Activated naive CD8-positive, alpha-beta T cell (primary cell): Measurements from ENCODE around the gene PTX4.

ENCODE experiments used
- H3K27ac Mint-ChIP-seq: one replicate; pipeline ENCODE4 v1.8.0; 2021; ENCODE audit warnings: mixed read lengths
- H3K27me3 Mint-ChIP-seq: one replicate; pipeline ENCODE4 v1.8.0; 2021; ENCODE audit warnings: mixed read lengths
- H3K36me3 Mint-ChIP-seq: one replicate; pipeline ENCODE4 v1.8.0; 2021; ENCODE audit warnings: mixed read lengths
- H3K4me1 Mint-ChIP-seq: one replicate; pipeline ENCODE4 v1.8.0; 2021; ENCODE audit warnings: low read depth, mixed read lengths
- H3K4me3 Mint-ChIP-seq: one replicate; pipeline ENCODE4 v1.8.0; 2021; ENCODE audit warnings: mild to moderate bottlenecking, mixed read lengths
- H3K9me3 Mint-ChIP-seq: one replicate; pipeline ENCODE4 v1.8.0; 2021; ENCODE audit warnings: low read depth, mixed read lengths

The PTX4 gene

DNA sequence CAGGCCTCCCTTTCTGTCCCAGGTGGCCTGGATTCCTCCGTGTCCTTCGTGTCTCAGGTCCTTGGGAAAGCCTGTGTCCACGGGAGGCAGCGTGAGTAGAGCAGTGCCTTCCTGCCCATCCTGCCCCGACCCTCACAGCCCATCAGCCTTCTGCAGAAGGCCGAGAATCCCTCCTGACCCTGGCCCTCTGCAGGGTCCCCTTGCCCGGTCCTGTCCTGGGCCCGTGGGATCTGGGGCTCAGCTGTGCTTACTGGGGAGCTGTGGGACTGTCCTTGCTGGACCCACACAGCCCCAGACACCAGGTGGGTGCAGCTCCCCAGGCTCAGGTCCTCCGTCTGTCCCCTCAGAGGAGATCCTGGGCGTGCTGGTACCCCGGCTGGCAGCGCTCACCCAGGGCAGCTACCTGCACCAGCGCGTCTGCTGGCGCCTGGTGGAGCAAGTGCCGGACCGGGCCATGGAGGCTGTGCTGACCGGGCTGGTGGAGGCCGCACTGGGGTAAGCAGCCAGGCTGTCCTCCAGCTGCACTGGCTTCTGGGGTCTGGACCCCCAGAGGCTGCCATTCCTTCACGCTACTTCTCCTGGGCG is 8.4 kb upstream of the PTX4 start:
- Mint-ChIP-seq H3K9me3 (no peaks in the 10 kb centered on the region), H3K27me3 (no peaks in the 10 kb centered on the region), H3K36me3 (no peaks in the 10 kb centered on the region), H3K4me1 (peaks cover 11% of the 10 kb centered on the region), H3K27ac (no peak overlapping the region), H3K4me3 (no peak overlapping the region)

DNA sequence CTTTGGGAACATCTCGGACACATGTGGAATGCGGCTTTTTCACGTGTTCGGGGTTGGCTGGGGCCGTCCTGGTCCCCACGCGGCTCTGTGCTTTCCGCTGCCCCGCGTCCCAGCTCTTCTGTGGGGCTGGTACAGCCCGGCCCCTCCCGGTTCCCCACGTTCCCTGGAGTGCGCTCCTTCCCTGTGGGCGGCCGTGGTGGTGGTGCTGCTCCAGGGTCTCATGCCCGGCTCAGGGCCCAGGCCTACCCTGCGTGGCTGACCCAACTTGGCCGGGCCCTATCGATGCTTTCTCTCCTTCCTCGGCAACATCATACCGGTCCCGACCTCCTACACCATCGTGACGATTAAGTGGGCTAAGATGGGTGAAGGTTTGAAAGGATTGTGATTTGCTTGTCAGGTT is 7.7 kb upstream of the PTX4 start:
- peak overlapping the region; percentile 20 for H3K4me3 Mint-ChIP-seq
- no peak overlapping the region for H3K27ac Mint-ChIP-seq
- H3K4me1 Mint-ChIP-seq, result peaks cover 11% of the 10 kb centered on the region
- no peaks in the 10 kb centered on the region for H3K27me3 Mint-ChIP-seq
- H3K36me3 Mint-ChIP-seq, result no peaks in the 10 kb centered on the region
- H3K9me3 Mint-ChIP-seq, result no peaks in the 10 kb centered on the region

- H3K36me3 Mint-ChIP-seq, result no peaks in the 10 kb centered on the region
- no peak overlapping the region for H3K4me3 Mint-ChIP-seq
- no peaks in the 10 kb centered on the region for H3K27me3 Mint-ChIP-seq
- H3K9me3 Mint-ChIP-seq, result no peaks in the 10 kb centered on the region
- no peak overlapping the region for H3K27ac Mint-ChIP-seq
- peaks cover 11% of the 10 kb centered on the region for H3K4me1 Mint-ChIP-seq
Measured at GRCh38 chr16:1495889-1496262, 7.1 kb upstream of the PTX4 start.

DNA sequence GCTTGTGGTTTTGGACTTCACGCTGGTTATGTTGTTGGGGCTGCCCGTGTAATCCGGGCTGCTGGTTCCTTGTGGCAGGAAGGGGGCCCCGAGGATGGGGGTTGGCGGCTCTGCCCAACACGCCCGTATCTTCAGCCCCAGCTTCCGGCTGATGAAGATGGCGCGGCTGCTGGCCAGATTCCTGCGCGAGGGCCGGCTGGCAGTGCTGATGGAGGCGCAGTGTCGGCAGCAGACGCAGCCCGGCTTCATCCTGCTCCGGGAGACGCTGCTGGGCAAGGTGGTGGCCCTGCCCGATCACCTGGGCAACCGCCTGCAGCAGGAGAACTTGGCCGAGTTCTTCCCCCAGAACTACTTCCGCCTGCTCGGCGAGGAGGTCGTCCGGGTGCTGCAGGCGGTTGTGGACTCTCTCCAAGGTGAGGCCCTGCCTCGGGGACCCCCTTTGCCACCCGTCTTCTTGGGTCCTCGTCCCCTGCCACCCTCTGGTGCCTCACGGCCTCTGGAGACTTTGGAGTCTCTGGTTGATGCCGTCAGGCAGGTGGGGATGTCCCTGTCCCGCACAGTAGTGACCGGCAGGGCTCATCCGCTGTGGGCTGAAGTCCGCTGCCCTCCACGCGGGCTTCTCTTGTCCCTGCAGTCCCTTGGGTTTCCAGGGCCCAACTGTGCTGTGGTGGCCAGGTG is 6.6 kb upstream of the PTX4 start:
- peak overlapping the region; percentile 56 for H3K4me3 Mint-ChIP-seq
- peak overlapping the region; percentile 58 for H3K27ac Mint-ChIP-seq

GRCh38 chr16:1494711-1495110 is 6.0 kb upstream of the PTX4 start:
- H3K4me3 Mint-ChIP-seq, result peak overlapping the region; percentile 97
- no peaks in the 10 kb centered on the region for H3K36me3 Mint-ChIP-seq
- H3K27ac Mint-ChIP-seq, result no peak overlapping the region
- H3K27me3 Mint-ChIP-seq, result no peaks in the 10 kb centered on the region
- H3K4me1 Mint-ChIP-seq, result peaks cover 11% of the 10 kb centered on the region
- H3K9me3 Mint-ChIP-seq, result no peaks in the 10 kb centered on the region

More for the DNA sequence above, 6.6 kb upstream of the PTX4 start:
- Mint-ChIP-seq H3K27me3 (no peaks in the 10 kb centered on the region), H3K9me3 (no peaks in the 10 kb centered on the region), H3K4me1 (peaks cover 11% of the 10 kb centered on the region), H3K36me3 (no peaks in the 10 kb centered on the region)

GRCh38 chr16:1494129-1494640 is 5.4 kb upstream of the PTX4 start:
- H3K36me3 Mint-ChIP-seq, result no peaks in the 10 kb centered on the region
- no peaks in the 10 kb centered on the region for H3K27me3 Mint-ChIP-seq
- H3K27ac Mint-ChIP-seq, result peak overlapping the region; percentile 22
- H3K4me1 Mint-ChIP-seq, result peaks cover 11% of the 10 kb centered on the region
- no peaks in the 10 kb centered on the region for H3K9me3 Mint-ChIP-seq
- H3K4me3 Mint-ChIP-seq, result peak overlapping the region; percentile 97

GRCh38 chr16:1493746-1494094 is 5.0 kb upstream of the PTX4 start:
- Mint-ChIP-seq H3K4me1 (peaks cover 11% of the 10 kb centered on the region), H3K27me3 (no peaks in the 10 kb centered on the region), H3K4me3 (peak overlapping the region; percentile 97), H3K36me3 (no peaks in the 10 kb centered on the region), H3K9me3 (no peaks in the 10 kb centered on the region), H3K27ac (peak overlapping the region; percentile 89)

DNA sequence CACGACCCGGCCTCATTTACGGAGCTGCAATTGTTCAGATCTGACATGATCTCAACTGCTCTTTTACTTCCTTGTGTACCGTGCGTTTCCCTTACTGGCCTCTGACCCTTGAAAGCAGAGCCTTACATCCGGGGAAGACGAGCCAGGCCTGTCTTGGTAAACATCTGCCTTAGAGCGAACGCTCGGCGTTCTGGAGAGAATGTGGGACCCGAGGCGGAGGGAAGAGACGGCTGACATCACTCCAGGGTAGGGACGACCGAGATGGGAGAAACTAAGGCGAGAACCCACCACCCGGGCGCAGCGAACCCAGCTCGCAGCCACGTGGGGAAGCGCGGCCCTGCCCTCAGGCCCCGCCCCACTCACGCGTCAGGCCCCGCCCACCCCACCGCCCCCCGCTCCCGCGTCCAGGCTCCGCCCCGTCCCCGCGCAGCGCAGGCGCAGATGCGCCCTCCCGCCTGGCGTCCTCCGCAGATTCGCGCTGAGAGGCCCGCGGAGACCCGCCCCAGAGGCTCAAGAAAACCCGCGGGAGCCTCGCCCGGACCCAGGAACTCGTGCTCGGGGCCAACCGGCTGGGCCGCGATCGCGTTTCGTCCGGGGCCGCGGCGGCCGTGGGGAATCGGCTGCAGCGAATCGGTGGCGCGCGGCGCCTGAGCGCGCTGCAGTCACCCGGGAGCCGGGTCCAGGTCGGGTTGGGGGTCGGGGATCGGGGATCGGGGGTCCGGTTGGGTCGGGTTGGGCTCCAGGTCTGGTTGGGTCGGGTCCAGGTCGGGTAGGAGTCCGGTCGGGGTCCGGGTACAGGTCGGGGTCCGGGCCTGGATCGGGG is 4.4 kb upstream of the PTX4 start, which contains the start of gene TELO2:
Gene TELO2 (plus strand): TSS at position 438 of the 823 bp plus-strand sequence. CDS start 922 bp downstream, outside the sequence.
- H3K27ac Mint-ChIP-seq, result peak within 1 kb of the TSS; percentile 100
- no peaks in the 10 kb centered on the region for H3K9me3 Mint-ChIP-seq
- no peaks in the 10 kb centered on the region for H3K27me3 Mint-ChIP-seq
- H3K36me3 Mint-ChIP-seq, result no peaks in the 10 kb centered on the region
- H3K4me3 Mint-ChIP-seq, result peak within 1 kb of the TSS; percentile 97
- peaks cover 11% of the 10 kb centered on the region for H3K4me1 Mint-ChIP-seq

DNA sequence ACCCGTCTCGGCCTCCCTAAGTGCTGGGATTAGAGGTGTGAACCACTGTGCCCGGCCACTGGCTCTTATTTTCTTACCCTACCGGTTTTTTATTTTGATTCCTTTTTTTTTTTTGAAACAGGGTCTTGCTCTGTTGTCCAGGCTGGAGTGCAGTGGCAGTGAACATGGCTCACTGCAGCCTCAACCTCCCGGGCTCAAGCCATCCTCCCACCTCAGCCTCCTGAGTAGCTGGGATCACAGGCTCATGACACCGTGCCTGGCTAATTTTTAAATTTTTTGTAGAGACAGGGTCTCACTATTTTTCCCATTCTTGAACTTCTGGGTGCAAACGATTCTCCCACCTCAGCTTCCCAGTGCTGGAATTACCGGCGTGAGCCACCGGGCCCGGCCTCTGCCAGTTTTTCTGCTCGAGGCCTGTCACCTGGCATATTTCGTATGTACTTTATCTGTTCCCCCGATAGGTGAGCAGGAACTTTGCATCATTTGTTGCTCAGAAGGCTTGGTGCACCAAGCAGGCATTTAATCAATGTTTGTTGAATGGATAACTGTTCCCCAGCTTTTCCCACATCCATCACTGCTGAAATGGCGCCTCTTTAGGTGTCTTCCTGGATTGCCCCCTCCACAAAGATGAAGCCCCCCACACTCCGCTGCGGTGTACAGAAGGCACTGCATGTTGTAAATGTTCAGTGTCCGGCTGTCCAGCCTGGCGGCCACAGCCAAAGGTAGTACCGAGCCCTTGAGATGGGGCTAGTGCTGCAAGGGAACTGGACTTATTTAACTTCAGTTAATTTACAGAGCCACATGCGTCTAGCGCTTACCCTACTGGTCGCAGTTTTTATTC is 3.6 kb upstream of the PTX4 start:
- H3K4me3 Mint-ChIP-seq, result peak overlapping the region; percentile 97
- peaks cover 11% of the 10 kb centered on the region for H3K4me1 Mint-ChIP-seq
- H3K36me3 Mint-ChIP-seq, result no peaks in the 10 kb centered on the region
- H3K27me3 Mint-ChIP-seq, result no peaks in the 10 kb centered on the region
- no peaks in the 10 kb centered on the region for H3K9me3 Mint-ChIP-seq
- H3K27ac Mint-ChIP-seq, result peak overlapping the region; percentile 100

DNA sequence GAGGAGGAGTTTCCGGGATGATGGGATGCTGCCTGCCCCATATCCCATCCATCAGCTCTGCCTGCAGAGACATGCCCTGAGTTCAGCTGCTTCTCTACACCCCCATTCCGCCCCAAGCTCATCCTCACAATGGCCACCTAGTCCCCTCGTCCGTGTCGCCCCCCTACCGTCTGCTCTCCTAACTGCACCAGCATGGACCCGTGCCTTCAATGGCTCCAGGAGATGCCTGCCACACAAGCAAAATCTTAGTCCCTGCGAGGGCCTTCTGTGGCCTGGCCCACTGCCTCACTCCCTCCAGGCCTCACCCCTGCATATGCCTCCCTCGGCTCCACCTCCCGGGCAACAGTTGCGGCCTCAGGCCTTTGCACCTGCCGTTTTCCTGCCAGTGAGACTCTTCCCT is 2.6 kb upstream of the PTX4 start:
- no peaks in the 10 kb centered on the region for H3K36me3 Mint-ChIP-seq
- no peaks in the 10 kb centered on the region for H3K9me3 Mint-ChIP-seq
- H3K4me3 Mint-ChIP-seq, result no peak overlapping the region
- peaks cover 11% of the 10 kb centered on the region for H3K4me1 Mint-ChIP-seq
- peak overlapping the region; percentile 16 for H3K27ac Mint-ChIP-seq
- no peaks in the 10 kb centered on the region for H3K27me3 Mint-ChIP-seq

DNA sequence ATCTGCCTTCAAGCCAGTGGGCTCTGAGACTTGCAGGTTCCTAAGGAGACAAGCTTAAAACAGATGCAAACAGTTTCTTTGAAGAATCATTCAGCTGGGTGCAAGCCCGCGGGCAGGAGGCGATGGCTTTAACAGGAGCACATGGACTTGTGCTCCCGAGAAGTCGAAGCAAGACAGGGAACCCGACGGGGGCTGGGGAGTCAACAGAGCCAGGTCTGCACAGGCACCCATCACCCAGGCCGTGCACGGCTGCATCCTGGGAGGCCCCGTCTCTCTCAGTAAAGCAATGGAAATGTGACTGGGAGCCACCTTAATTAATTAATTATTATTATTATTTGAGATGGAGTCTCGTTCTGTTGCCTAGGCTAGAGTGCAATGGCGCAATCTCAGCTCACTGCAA is 333 bp upstream of the PTX4 start:
- Mint-ChIP-seq H3K9me3 (no peaks in the 10 kb centered on the region), H3K4me1 (peaks cover 10% of the 10 kb centered on the region), H3K36me3 (no peaks in the 10 kb centered on the region), H3K27me3 (no peaks in the 10 kb centered on the region), H3K4me3 (no peak overlapping the region), H3K27ac (no peak overlapping the region)

GRCh38 chr16:1488054-1488601 is 616 bp downstream of the PTX4 start:
- Mint-ChIP-seq H3K4me3 (no peak overlapping the region), H3K4me1 (peaks cover 8% of the 10 kb centered on the region), H3K27me3 (no peaks in the 10 kb centered on the region), H3K9me3 (no peaks in the 10 kb centered on the region), H3K36me3 (no peaks in the 10 kb centered on the region), H3K27ac (no peak overlapping the region)

DNA sequence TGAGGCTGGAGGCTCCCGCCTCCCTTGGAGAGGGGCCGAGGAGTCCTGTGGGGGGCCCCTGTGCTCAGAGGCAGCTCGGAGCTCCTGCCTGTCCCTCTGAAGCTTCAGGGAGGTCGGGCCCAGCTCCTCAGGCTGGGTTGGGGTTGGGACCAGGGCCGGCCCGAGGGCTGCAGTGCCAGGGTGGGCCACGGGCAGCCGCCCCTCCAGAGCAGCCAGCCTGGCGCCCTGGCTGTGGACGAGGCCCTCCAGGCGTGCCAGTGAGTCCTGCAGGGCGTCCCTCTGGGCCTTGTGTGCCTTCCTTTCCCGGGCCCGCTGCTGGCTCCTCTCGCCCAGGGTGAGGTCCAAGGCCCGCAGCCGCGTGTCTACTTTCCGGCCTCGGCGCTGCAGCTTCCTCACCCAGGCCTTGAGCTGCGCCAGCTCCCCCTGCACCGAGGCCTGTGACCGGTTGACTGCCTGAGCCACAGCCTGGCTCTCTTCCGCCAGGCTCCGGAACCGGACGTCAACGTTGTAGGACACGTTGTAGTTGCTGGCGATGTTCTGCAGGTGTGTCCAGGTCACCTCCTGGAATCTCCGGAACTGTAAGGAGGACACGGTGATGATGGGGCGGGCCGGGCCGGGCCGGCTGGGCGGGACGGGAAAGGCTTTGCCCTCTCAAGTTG is 1.2 kb downstream of the PTX4 start:
- Mint-ChIP-seq H3K36me3 (no peaks in the 10 kb centered on the region), H3K4me1 (peaks cover 3% of the 10 kb centered on the region), H3K9me3 (no peaks in the 10 kb centered on the region), H3K27me3 (no peaks in the 10 kb centered on the region), H3K4me3 (no peak overlapping the region), H3K27ac (no peak overlapping the region)
